GM23338 (cell line): ENCODE data around the gene CUX1. TPM values are rescaled to one million over a fixed set of nuclear protein-coding genes. Genes with fewer than 3 reads are reported as not detected.

Experiments used
- ATAC-seq: fragments of 200-7000 bp; cut with Tn5 transposase; 3 replicates; pipeline ENCODE4 v1.9.1; 2020
- DNase-seq: peaks from one replicate; pipeline ENCODE4 v3.0.0-alpha.2; 2015; ENCODE audit warnings: low spot score
- H2AFZ ChIP-seq: fragments of 200-600 bp; sonication (generic); 2 replicates; pipeline ENCODE4 v1.8.0; 2016; ENCODE audit warnings: antibody characterized with exemption, mild to moderate bottlenecking, moderate library complexity
- H3F3A ChIP-seq: fragments of 200-600 bp; sonication (generic); replicated peaks from 2 replicates; pipeline ENCODE4 v1.8.0; 2017; ENCODE audit warnings: antibody characterized with exemption, mixed run types, low read depth
- H3K27ac ChIP-seq: fragments of 200-600 bp; sonication (generic); 2 replicates; pipeline ENCODE4 v1.6.1; 2016; ENCODE audit warnings: low read depth
- H3K27me3 ChIP-seq: fragments of 200-600 bp; sonication (generic); 2 replicates; pipeline ENCODE4 v1.8.0; 2016; ENCODE audit warnings: mild to moderate bottlenecking, mixed run types, moderate library complexity; ENCODE audit not compliant: insufficient read depth
- H3K36me3 ChIP-seq: fragments of 200-600 bp; sonication (generic); 2 replicates; pipeline ENCODE4 v1.8.0; 2016; ENCODE audit warnings: mild to moderate bottlenecking; ENCODE audit not compliant: insufficient read depth
- H3K4me1 ChIP-seq: fragments of 200-600 bp; sonication (generic); 2 replicates; pipeline ENCODE4 v1.8.0; 2016; ENCODE audit warnings: mild to moderate bottlenecking, moderate library complexity; ENCODE audit not compliant: insufficient read depth
- H3K4me2 ChIP-seq: fragments of 200-600 bp; sonication (generic); 2 replicates; pipeline ENCODE4 v1.7.1; 2017; ENCODE audit warnings: mixed run types
- H3K4me3 ChIP-seq: fragments of 200-600 bp; sonication (generic); 2 replicates; pipeline ENCODE4 v1.6.1; 2016; ENCODE audit warnings: mixed run types
- H3K79me2 ChIP-seq: fragments of 200-600 bp; sonication (generic); replicated peaks from 2 replicates; pipeline ENCODE4 v1.8.0; 2017; ENCODE audit warnings: mild to moderate bottlenecking; ENCODE audit not compliant: insufficient read depth
- H3K9me2 ChIP-seq: fragments of 200-600 bp; sonication (generic); 2 replicates; pipeline ENCODE4 v1.8.0; 2017; ENCODE audit not compliant: insufficient read depth
- H4K20me1 ChIP-seq: fragments of 200-600 bp; sonication (generic); replicated peaks from 2 replicates; pipeline ENCODE4 v1.8.0; 2017; ENCODE audit warnings: mild to moderate bottlenecking; ENCODE audit not compliant: insufficient read depth
- H3K27ac Mint-ChIP-seq: 2 replicates; pipeline ENCODE4 v1.8.0; 2020; ENCODE audit warnings: inconsistent platforms, mild to moderate bottlenecking, moderate library complexity, mixed read lengths
- H3K27me3 Mint-ChIP-seq: 3 replicates; pipeline ENCODE4 v1.8.0; 2022; ENCODE audit warnings: low read depth, mild to moderate bottlenecking, moderate library complexity, mixed read lengths, inconsistent platforms; ENCODE audit not compliant: insufficient read depth, poor library complexity
- H3K36me3 Mint-ChIP-seq: 3 replicates; pipeline ENCODE4 v1.8.0; 2021; ENCODE audit warnings: low read depth, mild to moderate bottlenecking, inconsistent platforms, moderate library complexity, mixed read lengths
- H3K4me1 Mint-ChIP-seq: 3 replicates; pipeline ENCODE4 v1.8.0; 2020; ENCODE audit warnings: mild to moderate bottlenecking, inconsistent platforms, mixed read lengths
- H3K4me3 Mint-ChIP-seq: 3 replicates; pipeline ENCODE4 v1.8.0; 2021; ENCODE audit warnings: moderate library complexity, mild to moderate bottlenecking, inconsistent platforms, mixed read lengths
- H3K9me3 Mint-ChIP-seq: 3 replicates; pipeline ENCODE4 v1.8.0; 2020; ENCODE audit warnings: moderate library complexity, mild to moderate bottlenecking, inconsistent platforms, mixed read lengths
- CREB1 ChIP-seq: fragments of 250-450 bp; sonication (Bioruptor Pico); IDR thresholded peaks from 2 replicates; pipeline ENCODE4 v1.5.0; 2020; ENCODE audit warnings: low read depth, mild to moderate bottlenecking, moderate library complexity
- CTCF ChIP-seq, 2 experiments: fragments of 200-600 bp in 1 of 2; sonication (generic) in 1 of 2; conservative IDR thresholded peaks; 2 replicates each; pipeline versions ENCODE4 v1.5.1 to v1.6.1; 2016 to 2017; ENCODE audit warnings: antibody characterized with exemption in 2 of 2, low read depth in 2 of 2, mild to moderate bottlenecking in 2 of 2, moderate library complexity in 1 of 2
- ETS1 ChIP-seq: IDR thresholded peaks from 2 replicates; pipeline ENCODE4 v1.6.1; 2016; ENCODE audit warnings: antibody characterized with exemption
- EZH2phosphoT487 ChIP-seq: fragments of 200-600 bp; sonication (generic); IDR thresholded peaks from one replicate; pipeline ENCODE4 v1.8.1; 2018; ENCODE audit warnings: antibody characterized with exemption; ENCODE audit not compliant: unreplicated experiment
- JUNB ChIP-seq: IDR thresholded peaks from one replicate; pipeline ENCODE4 v1.6.1; 2016; ENCODE audit warnings: antibody characterized with exemption; ENCODE audit not compliant: unreplicated experiment
- NANOG ChIP-seq: IDR thresholded peaks from 2 replicates; pipeline ENCODE4 v1.6.1; 2016; ENCODE audit warnings: antibody characterized with exemption, borderline replicate concordance
- POLR2AphosphoS5 ChIP-seq: IDR thresholded peaks from 2 replicates; pipeline ENCODE4 v1.6.1; 2016; ENCODE audit warnings: antibody characterized with exemption, low read depth
- STAT1 ChIP-seq: IDR thresholded peaks from one replicate; pipeline ENCODE4 v1.6.1; 2016; ENCODE audit warnings: antibody characterized with exemption; ENCODE audit not compliant: unreplicated experiment
- ZNF114 ChIP-seq: fragments of 250-450 bp; sonication (Bioruptor Pico); IDR thresholded peaks from 2 replicates; pipeline ENCODE4 v1.5.0; 2020; ENCODE audit warnings: mild to moderate bottlenecking, moderate library complexity
- ZNF331 ChIP-seq: fragments of 250-450 bp; sonication (Bioruptor Pico); IDR thresholded peaks from 2 replicates; pipeline ENCODE4 v1.5.0; 2020; ENCODE audit warnings: low read depth, mild to moderate bottlenecking, moderate library complexity
- polyA plus RNA-seq: library from polyadenylated mRNA; unstranded; fragments of >200 nt; fragmentation: Nextera tagmentation; extraction: Ambion mirVana; gene quantifications from 2 replicates; pipeline ENCODE4 v1.2.1, GENCODE V29; 2016
- total RNA-seq: library from RNA; depleted of rRNA; stranded (reverse); fragments of >200 nt; shearing (Covaris generic); gene quantifications from 2 replicates; pipeline ENCODE4 v1.2.3, GENCODE V29; 2014
- TF ChIP-seq, protein P1 (sequence below): IDR thresholded peaks from one replicate; pipeline ENCODE4 v1.6.1; 2018; ENCODE audit warnings: antibody characterized with exemption; ENCODE audit not compliant: unreplicated experiment

The CUX1 gene
- total and polyA plus RNA-seq, 2 experiments from 2014 or later: 49.9 to 64.0 TPM

DNA sequence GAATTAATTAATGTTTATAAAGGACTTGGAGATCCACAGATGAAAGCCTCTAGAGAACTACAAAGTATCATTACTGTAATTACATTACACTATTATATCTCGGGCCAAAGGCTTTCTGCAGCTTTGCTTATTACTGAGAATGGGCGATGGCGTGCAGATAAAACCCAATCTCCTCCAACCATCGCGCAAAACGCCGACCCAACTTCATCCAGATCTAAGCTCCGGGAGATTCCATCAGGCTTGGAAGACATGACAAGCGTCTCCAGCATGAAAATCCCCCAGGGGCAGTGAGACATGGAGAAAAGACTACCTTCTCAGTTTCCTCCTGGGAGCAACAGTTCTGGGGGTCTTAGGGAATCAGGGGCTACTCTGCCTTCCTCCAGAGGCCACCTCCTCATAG is 42.2 kb upstream of the CUX1 start:
- Mint-ChIP-seq H3K27me3 (peaks cover 6% of the 10 kb centered on the region), H3K4me3 (no peak overlapping the region), H3K36me3 (no peaks in the 10 kb centered on the region), H3K27ac (no peak overlapping the region), H3K4me1 (peaks cover 5% of the 10 kb centered on the region; the same call in 2 of the 3 replicates), H3K9me3 (no peaks in the 10 kb centered on the region)
- no peaks in the 10 kb centered on the region for H3K36me3 ChIP-seq
- no peak for TF ChIP-seq NANOG
- TF ChIP-seq, protein P1, sequence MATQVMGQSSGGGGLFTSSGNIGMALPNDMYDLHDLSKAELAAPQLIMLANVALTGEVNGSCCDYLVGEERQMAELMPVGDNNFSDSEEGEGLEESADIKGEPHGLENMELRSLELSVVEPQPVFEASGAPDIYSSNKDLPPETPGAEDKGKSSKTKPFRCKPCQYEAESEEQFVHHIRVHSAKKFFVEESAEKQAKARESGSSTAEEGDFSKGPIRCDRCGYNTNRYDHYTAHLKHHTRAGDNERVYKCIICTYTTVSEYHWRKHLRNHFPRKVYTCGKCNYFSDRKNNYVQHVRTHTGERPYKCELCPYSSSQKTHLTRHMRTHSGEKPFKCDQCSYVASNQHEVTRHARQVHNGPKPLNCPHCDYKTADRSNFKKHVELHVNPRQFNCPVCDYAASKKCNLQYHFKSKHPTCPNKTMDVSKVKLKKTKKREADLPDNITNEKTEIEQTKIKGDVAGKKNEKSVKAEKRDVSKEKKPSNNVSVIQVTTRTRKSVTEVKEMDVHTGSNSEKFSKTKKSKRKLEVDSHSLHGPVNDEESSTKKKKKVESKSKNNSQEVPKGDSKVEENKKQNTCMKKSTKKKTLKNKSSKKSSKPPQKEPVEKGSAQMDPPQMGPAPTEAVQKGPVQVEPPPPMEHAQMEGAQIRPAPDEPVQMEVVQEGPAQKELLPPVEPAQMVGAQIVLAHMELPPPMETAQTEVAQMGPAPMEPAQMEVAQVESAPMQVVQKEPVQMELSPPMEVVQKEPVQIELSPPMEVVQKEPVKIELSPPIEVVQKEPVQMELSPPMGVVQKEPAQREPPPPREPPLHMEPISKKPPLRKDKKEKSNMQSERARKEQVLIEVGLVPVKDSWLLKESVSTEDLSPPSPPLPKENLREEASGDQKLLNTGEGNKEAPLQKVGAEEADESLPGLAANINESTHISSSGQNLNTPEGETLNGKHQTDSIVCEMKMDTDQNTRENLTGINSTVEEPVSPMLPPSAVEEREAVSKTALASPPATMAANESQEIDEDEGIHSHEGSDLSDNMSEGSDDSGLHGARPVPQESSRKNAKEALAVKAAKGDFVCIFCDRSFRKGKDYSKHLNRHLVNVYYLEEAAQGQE: no peak
- no peak for TF ChIP-seq ZNF114 (CRISPR knock-in tag)
- no peak for TF ChIP-seq JUNB
- TF ChIP-seq ETS1: no peak
- no peak for TF ChIP-seq ZNF331 (CRISPR knock-in tag)
- no peak for TF ChIP-seq POLR2AphosphoS5
- TF ChIP-seq STAT1: no peak
- DNase-seq: no peak
- no peak overlapping the region for H3K4me2 ChIP-seq
- no peaks in the 10 kb centered on the region for H3K9me2 ChIP-seq
- H3K27me3 ChIP-seq: no peaks in the 10 kb centered on the region
- ATAC-seq: no peak
- no peaks in the 10 kb centered on the region for H4K20me1 ChIP-seq
- no peaks in the 10 kb centered on the region for H3F3A ChIP-seq
- H2AFZ ChIP-seq: 0 out of 2 replicates have a peak overlapping the region, but pooled peaks have one; percentile 43
- H3K4me1 ChIP-seq: no peaks in the 10 kb centered on the region
- no peak overlapping the region for H3K27ac ChIP-seq
- no peak overlapping the region for H3K4me3 ChIP-seq
- H3K79me2 ChIP-seq: no peaks in the 10 kb centered on the region

GRCh38 chr7:101778026-101778580 is 39.3 kb upstream of the CUX1 start:
- Histone ChIP-seq H3K27me3 (no peaks in the 10 kb centered on the region), H3K36me3 (no peaks in the 10 kb centered on the region), H3F3A (no peaks in the 10 kb centered on the region), H2AFZ (no peak overlapping the region), H3K27ac (no peak overlapping the region), H3K9me2 (no peaks in the 10 kb centered on the region), H3K79me2 (no peaks in the 10 kb centered on the region), H3K4me2 (no peak overlapping the region), H3K4me3 (no peak overlapping the region), H3K4me1 (no peaks in the 10 kb centered on the region), H4K20me1 (no peaks in the 10 kb centered on the region)
- Mint-ChIP-seq H3K4me3 (no peak overlapping the region), H3K27me3 (peaks cover 6% of the 10 kb centered on the region), H3K9me3 (no peaks in the 10 kb centered on the region), H3K36me3 (no peaks in the 10 kb centered on the region), H3K27ac (no peak overlapping the region), H3K4me1 (peaks cover 5% of the 10 kb centered on the region; the same call in 2 of the 3 replicates)
- DNase-seq (no peak), ATAC-seq (no peak)
- TF ChIP-seq EZH2phosphoT487: no peak
- TF ChIP-seq POLR2AphosphoS5: no peak
- TF ChIP-seq STAT1: no peak
- TF ChIP-seq, protein P1: no peak
- TF ChIP-seq ETS1: no peak
- no peak for TF ChIP-seq ZNF114 (CRISPR knock-in tag)
- TF ChIP-seq CREB1 (CRISPR knock-in tag): no peak
- no peak for TF ChIP-seq CTCF (conservative IDR thresholded peaks at IDR 0.05; ENCODE audit: low read depth in 2 of 2)
- no peak for TF ChIP-seq NANOG
